GM19193 (cell line): ENCODE measurements around the gene TUBB4B.

Experiments used
- POLR2A ChIP-seq: IDR thresholded peaks from 4 replicates; pipeline ENCODE4 v1.6.1; 2011; ENCODE audit not compliant: insufficient read depth, insufficient read length; ENCODE audit errors: extremely low read depth

Gene TUBB4B

DNA sequence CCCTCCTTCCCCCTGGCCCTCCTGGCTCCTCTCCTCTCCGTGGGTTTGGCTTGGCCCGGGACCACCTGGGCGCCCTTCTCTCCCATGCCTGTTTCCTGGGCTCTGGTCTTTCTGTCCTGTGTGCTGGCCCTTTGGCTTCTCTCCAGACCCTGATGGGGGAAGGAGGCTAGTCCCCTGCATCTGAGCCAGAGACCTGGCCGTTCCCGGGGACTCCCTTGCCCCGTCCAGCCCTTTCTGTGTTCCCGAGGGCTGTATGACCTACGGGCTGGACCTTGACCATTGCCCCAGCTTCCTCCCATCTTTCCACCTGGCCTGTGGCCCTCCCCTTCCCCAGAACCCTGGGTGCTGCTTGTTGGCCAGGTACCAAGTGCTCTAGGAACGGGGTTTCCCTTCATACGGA is 22.4 kb downstream of the TUBB4B start:
- TF ChIP-seq POLR2A, result no peak

DNA sequence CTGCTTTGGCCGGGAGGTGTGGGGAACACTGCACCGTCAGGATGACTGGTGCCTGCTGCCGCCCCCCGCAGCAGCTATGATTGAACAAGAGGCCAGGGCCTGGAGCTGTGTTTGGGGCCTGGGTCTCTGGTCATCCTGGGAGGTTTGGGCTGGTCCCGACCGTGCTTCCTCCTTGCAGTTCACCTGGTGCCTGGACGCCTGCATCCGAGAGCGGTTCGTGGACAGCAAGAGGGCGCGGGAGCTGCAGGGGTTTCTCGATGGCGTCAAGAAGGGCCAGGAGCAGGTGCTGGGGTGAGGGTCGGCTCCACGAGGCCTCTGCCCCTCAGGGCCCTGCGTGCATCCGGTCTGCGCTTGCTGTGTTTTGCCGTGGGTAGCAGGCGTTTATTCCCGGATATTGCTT is 23.0 kb downstream of the TUBB4B start:
- TF ChIP-seq POLR2A, result no peak

DNA sequence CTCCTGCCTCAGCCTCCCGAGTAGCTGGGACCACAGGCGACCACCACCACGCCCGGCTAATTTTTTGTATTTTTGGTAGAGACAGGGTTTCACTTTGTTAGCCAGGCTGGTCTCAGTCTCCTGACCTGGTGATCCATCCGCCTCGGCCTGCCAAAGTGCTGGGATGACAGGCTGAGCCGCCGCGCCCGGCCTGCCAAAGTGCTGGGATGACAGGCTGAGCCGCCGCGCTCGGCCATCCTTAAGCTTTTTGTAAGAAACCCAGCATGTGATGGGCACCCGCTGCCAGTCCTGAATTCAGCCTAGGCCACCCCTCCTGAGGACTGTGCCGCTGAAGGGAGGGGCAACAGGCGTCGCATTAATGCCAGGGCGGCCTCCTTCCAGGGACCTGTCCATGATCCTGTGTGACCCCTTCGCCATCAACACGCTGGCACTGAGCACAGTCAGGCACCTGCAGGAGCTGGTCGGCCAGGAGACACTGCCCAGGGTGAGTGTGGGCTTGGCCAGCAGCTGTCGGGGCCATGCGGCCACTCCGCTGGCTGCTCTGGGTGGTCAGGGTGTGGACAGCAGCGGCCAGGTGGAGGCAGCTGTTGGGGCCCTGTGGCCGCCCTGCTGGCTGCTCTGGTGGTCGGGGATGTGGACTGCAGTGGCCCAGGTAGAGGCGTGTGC is 24.5 kb downstream of the TUBB4B start:
- no peak for TF ChIP-seq POLR2A

DNA sequence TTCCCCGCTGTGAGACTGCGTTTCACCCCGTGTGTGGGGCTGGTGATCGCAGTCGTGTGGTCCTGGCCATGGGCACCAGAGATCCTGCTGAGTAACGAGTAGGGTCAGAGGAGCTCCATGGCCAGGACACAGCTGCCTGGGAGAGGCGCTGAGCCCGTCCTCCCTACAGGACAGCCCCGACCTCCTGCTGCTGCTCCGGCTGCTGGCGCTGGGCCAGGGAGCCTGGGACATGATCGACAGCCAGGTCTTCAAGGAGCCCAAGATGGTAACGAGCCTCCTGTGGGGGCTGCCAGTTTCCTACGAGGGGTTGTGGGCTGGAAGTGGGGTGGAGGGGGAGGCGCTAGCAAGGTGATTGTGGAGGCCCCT is 25.1 kb downstream of the TUBB4B start:
- TF ChIP-seq POLR2A, result no peak

DNA sequence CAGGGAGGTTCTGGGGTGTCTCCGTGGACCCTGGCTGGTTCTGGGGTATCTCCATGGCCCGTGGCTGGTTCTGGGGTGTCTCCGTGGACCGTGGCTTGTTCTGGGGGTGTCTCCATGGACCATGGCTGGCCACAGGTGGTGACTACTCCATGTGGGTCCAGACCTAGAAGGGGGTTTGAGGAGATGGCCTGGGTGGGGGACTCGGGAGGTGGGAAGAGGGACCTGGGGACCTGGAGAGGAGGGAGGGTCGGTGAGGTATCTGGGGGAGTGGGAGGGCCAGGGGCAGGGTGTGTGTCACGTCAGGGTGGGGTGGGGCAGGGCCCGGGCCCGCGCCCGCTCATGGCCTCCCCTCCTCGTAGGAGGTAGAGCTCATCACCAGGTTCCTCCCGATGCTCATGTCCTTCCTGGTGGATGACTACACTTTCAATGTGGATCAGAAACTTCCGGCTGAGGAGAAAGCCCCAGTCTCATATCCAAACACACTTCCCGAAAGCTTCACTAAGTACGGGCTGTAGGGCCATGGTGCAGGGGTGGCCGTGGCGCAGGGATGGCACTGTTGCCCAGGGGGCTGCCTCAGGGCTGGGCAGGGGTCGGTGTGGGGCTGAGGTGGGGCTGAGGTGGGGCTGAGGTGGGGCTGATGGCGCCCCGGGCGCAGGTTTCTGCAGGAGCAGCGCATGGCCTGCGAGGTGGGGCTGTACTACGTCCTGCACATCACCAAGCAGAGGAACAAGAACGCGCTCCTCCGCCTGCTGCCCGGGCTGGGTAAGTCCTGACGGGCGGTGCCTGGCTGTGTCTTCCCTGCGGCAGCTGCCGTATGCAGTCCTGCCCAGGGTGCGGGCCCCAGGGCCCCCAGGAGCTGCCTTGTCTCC is 25.7 kb downstream of the TUBB4B start:
- no peak for TF ChIP-seq POLR2A

DNA sequence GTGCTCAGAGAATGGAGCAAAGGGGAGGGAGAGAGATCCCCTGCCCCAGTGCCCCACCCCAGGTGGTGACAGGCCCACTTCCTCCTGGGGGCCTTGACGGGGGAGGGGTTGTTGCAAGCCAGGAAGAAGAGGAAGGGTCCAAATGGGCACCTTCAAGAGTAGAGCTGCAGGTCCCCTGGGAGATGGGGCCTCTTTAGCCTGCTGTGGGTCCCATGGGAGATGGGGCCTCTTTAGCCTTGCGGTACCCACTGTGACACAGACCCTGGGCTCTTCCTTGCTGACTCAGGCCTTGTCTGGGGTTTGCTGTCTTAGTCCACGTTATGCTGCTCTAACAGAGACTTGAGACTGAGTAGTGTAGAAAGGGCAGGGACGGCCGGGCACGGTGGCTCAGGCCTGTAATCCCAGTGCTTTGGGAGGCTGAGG is 26.9 kb downstream of the TUBB4B start:
- TF ChIP-seq POLR2A, result no peak

DNA sequence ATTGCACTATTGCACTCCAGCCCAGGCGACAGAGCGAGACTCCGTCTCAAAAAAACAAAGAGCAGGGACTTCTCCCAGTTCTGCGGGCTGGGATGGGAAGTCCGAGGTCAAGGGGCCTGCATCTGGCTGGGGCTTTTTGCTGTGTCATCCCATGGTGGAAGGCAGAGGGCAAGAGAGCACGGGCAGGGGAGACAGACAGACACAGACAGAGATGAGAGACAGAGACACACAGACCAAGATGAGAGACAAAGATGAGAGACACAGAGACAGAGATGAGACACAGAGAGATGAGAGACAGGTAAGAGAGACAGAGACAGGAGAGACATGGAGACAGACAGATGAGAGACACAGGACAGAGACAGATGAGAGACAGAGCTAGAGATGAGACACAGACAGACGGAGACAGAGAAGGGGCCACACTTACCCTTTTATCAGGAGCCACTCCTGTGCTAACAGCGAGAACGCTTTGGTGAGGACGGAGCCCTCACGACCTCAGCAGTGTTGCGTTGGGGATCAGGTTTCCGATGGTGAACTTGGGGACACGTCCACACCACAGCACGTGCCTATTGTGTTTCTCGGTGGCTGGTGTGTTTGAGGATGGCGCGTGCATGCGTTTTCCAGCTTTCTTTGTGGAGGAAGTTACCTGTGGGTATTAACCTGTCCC is 27.6 kb downstream of the TUBB4B start:
- TF ChIP-seq POLR2A, result no peak

DNA sequence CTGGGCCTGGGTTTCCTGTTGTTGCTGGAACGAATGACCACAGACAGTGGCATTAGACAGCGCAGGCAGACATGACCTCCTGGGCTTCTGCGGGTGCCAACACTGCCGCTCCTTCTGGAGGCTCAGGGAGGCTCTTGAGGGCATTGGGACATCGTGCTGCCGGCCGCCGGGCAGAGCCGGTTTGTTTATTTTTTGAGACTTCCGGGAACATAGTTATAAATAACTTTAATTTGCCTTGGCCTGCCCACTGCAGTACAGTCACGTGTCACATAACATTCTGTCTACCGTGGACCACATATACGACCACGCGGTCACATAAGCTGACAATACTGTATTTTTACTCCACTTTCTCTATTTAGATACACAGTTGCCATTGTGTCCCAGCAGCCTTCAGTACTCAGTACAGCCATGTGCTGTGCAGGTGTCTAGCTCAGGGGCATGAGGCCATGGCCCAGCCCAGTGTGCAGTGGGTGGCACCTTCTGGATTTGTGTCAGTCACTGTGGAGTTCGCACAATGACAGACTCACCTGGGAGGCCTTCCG is 28.2 kb downstream of the TUBB4B start:
- no peak for TF ChIP-seq POLR2A

DNA sequence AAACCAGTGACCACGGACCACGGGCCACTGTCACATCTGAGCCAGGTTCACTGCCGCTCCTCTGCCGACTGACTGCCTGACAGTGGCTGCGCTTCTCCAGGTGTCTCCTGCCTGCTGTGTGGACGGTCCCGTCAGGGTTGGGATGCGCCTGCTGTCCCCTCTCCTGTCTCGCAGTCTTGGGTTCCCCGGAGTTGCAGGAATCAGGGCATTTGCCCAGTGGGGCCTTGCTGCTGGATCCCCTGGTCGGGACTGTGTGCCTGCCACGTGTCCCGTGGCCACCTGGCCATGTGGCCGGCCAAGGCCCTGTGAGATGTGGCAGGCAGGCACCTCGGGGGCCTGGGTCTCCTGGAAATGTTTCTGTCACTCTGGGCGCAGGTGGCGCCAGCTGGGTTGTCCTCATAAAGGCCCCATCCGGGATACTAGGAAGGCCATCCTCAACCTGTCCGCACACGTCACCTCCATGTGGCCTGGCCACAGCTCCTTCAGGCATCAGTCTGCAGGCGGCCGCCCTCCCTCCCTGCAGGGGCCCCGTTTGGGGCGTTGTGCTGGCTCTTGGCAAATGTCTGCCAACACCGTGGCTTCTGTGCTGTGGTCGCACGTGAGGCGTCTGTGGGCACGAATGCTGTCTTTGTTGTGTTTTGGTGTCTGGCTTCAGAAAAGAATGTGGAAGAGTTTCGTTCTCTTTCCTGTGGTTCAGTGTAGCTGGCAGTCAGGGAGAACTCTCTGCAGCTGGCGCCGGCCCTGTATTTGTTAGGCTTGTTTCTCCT is 30.0 kb downstream of the TUBB4B start:
- no peak for TF ChIP-seq POLR2A

DNA sequence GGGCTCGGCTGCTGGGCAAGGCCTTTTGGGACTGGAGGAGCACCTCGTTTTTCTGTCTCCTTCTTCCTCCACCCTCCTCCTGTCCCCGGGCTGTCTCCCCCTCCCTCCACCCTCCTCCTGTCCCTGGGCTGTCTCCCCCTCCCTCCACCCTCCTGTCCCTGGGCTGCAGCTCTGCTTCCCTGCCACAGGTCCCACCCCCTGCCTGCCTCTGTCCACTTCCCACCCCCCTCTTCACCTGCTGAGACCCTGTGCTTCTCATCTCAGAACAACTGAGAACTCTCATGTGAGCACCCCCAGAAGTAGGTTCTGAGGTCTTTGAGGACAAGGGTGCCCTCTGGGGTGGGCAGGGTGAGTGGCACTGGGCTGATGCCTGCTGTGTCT is 30.6 kb downstream of the TUBB4B start:
- TF ChIP-seq POLR2A, result no peak

DNA sequence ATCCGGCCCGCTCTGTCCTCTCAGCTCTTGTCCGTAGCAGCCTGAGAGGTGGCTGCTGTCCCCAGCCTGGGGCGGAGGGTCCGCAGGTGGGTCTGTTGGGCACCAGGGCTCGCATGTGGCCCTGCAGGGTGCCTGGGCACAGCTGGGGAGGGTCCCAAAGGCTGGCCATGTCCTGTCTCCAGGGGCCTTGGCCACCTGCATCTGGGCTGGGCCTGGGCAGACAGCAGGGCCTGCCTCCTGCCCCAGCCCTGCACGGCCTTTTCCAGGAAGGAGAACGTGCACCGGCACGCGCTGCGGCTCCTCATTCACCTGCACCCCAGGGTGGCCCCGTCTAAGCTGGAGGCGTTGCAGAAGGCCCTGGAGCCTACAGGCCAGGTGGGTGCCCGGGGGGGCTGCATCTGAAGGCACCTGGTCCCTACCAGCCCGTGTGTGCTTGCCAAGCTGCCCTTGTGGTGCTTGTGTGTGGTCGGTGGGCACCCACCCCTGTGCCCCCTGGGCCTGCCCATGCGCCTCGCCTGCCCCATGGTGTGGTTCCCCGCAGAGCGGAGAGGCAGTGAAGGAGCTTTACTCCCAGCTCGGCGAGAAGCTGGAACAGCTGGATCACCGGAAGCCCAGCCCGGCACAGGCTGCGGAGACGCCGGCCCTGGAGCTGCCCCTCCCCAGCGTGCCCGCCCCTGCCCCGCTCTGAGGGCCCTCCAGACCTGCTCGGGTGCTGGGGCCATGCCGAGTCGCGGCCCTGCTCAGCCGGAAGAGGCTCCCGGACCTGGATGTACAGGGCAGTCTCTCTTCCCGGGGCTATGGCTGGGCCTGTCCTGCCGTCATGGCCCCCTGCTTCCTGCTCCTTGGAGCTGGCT is 31.4 kb downstream of the TUBB4B start:
- no peak for TF ChIP-seq POLR2A

DNA sequence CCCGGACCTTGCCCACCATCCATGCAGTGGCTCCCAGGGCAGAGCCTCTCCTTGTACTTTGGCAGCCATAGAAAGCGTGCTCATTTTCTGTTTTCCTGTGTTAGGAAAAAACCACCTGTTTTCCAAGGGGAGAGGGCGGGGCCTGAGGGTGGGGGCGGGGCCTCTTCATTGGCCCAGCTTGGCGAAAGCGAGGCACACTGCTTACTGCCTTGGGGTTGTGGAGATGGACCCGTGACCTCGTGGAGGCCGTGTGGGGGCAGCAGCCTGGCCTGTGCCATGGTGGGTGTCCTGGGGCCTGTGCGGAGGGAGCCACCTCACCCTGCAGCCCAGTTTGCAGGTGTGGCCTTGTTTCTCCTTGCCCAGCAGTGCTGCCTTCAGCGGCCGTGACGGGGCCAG is 32.0 kb downstream of the TUBB4B start:
- no peak for TF ChIP-seq POLR2A

DNA sequence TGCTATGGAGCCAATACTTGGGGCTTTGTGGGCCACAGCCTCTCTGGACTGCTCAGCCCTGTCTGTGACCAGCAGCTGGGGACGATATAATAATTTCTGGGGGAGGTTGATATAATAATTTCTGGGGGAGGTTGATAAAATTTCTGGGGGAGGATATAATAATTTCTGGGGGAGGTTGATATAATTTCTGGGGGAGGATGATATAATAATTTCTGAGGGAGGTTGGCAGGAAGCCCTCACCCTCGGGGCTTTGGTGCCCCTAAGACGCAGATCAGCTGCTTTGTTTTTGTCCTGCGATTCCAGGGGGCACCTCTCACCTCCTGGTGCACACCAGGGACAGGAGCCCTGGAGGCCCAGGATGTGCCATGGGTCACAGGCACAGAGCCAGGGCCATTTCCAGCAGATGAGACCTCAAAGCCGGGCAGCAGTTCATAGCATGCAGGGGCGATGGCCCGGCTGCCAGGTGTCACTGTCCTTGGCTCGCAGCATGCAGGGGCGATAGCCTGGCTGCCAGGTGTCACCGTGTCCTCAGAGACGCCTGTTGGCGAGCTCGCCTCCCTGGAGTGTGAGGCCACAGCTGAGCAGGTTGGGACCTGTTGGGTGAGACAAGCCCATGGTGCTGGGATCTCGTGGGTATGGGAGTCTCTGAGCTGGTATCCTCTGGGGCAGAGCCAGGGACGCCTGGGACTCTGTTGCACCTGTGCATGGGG is 32.7 kb downstream of the TUBB4B start:
- no peak for TF ChIP-seq POLR2A
